HG02885 (cell line): Measurements from ENCODE around the gene NHS.

Experiments used
- ATAC-seq: cut with Tn5 transposase; IDR thresholded peaks from one replicate; pipeline ENCODE4 v1.9.1; 2021; ENCODE audit warnings: mild to moderate bottlenecking; ENCODE audit not compliant: unreplicated experiment, poor library complexity

The NHS gene

DNA sequence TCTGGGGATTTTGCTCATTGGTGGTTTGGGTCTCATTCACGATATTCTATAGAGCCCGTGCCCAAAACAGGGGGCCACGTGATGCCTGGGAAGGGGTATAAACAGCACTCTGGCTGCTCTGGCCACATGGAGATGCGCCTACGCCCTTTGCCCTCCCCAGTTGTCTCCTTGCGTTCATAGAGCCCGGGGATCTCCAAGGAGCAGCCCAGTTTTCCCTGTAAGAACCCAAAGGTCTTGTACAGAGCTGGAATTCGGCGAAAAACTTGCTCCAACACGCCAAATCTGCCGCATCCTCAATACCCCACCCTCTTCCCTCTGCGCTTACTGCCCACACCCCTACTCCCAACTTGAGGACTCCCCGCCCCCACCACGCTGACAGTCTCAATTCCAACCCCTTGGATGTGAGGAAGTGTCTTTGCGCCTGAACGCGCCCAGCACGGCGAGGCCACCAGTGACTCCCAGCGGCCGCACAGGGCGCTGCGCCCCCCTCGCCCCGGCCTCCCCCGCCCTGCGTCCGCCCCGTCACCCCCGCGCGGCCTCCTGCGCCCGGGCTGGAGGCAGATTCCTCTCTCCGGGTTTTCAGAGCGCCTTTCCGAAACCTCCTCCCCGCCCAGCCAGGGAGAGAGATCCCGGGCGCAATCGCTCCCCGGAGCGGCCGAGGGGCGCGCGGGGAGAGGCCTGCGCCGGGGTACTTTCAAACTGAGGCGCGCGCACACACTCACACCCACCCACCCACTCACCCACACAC is at the start of gene NHS:
Gene NHS, plus strand, starts transcription at position 582 of the 748 bp plus-strand sequence. CDS start 558 bp downstream, outside the sequence.
- no peak for ATAC-seq

DNA sequence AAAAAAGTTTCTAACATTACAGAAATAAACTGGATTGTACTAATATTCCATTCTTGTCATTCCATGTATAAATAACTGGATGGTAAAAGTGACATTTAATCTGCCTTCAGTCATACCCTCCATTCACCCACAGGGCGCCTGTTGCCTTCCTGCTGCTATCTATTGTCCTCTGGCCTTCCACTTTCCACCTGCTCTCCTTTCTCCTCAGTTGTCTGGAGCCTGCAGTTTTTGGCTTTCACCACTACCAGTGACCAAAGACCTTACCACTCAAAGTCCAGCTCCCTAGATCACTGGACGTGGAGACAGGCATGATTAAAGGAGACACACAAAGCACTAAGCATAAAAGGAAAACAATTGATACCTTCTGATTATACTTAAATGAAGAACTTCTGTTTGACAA is 46.2 kb upstream of the NHS start:
- no peak for ATAC-seq

GRCh38 chrX:17336377-17336776 is 38.6 kb upstream of the NHS start:
- no peak for ATAC-seq

DNA sequence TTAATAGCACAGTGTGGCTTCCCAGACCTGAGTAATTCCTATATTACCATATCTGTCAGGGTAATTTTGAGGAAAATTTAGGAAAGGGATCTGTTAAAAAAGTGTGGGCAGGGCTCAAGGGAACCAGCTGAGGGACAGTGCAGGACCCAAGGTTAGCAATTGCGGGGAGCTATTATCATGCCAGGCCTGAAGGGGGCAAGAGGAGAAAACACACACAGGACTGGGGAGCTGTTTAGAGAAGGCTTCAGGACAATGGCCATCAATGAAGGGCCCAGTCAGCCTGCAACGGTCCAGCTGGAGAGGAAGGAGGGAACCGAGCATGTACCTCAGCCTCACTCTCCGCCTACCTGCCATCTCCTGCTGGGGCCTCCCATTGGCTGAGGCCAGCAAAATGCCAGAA is 19.0 kb upstream of the NHS start:
- ATAC-seq = no peak

DNA sequence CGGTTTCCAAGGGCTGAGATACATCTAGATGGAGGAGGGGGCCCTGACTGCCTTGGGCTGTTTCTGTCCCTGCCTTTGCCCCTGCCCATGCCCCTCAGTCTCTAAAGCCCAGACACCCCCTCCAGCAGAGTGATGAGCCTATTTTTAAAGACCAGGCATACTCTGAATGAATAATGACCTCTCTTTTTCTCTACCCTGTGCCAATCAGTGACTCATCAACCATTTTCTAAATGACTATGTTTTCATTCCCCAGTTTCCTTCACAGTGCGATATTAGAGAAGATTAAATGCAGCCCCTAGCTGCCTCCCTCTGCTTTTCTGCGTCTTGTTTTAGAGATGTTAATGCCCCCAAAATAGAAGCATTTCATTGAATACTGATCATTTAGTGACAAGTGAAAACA is 15.5 kb upstream of the NHS start:
- ATAC-seq = no peak

- no peak for ATAC-seq
These were observed 13.4 kb upstream of the NHS start for GRCh38 chrX:17361620-17362019.

DNA sequence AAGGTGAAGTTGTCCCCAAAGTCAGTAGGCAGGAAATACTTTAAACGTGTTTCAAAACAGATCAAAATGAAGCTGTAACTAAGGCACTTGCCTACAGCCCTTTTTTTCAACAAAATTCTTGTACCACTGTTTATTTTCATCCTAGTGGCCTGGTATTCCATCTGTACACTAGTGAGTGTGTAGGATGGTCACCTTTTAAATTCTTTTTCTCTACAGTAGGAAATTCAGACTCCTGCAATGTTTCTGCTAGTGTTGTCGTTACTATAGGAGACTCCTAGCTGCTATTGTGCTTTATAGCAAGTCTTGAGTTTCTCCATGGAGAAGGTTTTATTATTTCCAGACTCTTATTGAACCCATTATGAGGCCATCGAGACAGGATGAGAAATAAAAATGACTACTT is 7.0 kb upstream of the NHS start:
- ATAC-seq = no peak

DNA sequence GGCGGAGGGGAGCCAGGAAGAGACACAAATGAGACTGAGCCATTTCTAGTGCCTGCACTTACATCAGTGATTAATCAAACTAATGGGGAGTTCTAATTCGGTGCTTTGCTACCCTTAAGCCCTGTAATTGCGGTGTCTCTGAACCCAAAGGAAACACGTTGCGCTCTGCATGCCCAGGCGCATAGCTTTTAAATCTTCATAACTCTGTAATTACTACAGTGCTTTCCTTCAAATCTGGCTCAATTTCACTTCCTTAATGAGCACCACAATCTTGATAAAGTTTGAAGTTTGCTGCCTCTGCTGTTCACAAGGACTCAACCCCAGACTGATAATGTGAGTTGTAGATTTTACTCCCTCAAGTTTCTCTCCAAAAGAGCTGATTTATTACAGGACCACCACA is 5.7 kb upstream of the NHS start:
- no peak for ATAC-seq

- ATAC-seq = no peak
These were observed 4.8 kb upstream of the NHS start for GRCh38 chrX:17370191-17370590.

DNA sequence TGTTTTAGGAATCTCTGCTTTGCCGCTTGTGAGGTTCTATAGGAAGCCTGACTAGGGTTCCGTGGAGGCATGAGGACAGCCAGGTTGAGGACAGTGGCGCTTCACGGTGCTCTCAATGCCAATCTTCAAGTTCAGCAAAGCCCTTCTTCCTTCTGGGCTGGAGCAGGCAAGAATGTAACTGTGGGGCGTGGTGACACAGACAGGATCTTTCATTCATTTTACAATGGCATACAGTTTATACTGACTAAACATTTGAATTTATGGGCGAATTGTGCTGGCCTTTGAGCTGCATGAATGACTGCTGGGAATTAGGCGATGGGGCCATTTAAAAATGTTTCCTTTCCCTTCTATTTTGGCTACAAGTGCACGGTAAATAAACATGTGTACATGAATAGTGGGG is 2.9 kb upstream of the NHS start:
- no peak for ATAC-seq

DNA sequence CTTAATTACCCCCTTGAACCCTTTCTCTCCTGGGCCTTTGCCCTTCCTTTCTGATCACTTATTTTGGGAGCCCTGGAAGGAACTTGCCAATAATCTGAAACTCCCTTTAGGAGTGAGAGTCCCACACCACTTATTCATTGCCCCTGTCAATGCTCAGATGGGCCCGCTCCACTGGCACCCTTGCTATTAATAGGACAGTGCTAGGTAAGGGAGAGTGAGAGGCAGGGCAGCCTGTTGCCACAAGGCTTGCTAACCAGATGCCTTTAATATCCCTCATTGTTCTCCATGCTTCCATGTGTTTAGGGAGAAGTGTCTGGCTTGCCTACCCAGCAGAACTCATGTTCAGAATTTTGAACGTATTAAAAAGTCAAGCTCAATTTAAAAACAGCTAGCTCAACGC is 1.7 kb upstream of the NHS start:
- no peak for ATAC-seq

GRCh38 chrX:17375367-17375636 is 302 bp downstream of the NHS start:
- ATAC-seq = no peak

DNA sequence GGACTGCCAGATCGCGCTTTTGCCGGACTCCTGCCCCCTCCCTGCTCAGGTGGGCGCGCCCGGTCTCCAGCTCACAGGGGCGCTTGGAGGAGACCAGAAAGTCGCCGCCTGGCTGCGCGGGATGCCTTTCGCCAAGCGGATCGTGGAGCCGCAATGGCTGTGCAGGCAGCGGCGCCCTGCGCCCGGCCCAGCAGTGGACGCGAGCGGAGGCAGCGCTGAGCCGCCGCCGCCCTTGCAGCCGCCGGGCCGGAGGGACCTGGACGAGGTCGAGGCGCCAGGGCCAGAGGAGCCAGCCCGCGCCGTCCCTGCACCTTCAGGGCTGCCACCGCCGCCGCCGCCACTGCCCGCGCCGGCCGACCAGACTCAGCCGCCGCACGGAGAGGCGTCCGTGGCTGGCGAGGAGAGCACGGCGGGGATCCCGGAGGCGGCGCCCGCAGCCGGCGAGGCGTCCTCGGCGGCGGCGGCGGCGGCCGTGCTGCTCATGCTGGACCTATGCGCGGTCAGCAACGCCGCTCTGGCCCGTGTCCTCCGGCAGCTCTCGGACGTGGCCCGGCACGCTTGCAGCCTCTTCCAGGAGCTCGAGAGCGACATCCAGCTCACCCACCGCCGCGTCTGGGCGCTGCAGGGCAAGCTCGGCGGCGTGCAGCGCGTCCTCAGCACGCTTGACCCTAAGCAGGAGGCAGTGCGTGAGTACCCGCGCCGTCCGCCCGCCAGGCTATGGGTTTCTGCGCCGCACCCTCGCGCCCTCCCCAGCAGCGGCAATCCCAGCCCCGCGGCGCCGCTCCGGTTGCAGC is 834 bp downstream of the NHS start:
- ATAC-seq = no peak

DNA sequence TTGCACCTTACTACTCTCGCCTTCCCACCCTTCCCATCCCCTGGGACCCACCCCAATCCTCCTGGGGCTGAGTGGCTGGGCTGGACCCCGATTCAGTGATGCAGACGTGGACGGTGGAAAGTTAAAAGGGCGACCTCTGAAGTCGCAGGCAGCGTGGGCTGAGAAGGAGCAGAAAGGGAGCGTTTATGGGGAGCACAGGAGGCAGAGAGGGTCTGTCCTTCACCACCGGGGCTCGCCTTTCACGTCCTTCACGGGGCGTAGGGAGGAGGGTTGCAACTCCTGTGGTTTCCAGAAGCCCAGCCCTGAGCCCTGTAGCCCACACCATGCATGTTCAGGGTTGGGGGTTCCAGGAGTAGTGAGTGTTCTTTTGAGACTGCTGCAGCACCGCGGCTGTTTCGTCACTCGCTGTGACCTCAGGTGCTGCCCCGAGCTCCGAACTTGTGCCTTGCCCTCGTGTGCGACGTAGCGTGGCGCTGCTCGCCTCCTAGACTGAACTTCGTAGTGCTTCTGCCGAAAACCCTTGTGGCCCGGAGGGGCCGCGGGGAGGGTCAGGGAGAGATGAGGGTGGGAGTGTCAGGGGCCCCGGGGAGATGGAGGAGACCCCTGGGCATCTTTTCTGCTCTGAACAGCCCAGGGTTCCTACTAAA is 1.6 kb downstream of the NHS start:
- ATAC-seq = no peak

- no peak for ATAC-seq
These were observed 2.2 kb downstream of the NHS start for GRCh38 chrX:17377091-17377717.

DNA sequence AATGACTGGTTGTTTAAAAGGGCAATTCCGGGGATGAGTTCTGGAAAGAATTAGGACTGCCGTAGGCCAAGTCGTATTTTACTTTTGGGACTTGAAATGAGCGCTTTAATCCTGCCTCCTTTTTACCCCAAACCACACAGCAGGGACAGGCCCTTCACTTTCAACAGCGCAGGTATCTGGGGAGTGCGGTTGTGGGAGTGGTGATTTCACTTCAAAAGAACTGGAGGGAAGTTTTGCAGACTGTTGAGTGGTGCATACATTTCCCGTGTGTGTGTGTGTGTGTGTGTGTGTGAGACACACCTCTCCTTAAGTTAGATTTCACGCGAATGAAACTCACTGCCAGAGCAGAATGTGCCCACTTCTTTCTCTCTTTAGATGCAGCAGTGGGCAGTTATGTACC is 2.8 kb downstream of the NHS start:
- no peak for ATAC-seq

GRCh38 chrX:17380221-17380620 is 5.2 kb downstream of the NHS start:
- ATAC-seq = no peak

GRCh38 chrX:17390419-17390850 is 15.4 kb downstream of the NHS start:
- ATAC-seq = no peak

DNA sequence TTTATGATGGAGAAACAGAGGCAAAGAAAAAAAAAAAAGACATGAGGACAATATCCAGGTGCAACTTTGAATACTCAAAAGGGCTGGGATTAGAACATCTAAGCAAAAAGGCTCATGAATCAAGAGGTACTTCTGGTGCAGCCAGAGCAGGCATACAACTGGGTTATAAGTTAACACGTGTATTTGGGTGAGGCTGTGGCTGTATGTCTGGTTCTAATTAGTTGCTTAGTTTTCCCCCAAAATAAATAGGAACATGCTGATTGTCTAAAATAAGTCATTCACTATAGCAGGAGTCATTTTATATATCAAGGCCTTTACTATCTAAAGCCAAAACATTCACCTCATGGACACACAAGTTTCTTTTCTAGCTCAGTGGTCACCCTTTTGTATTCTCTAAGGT is 20.2 kb downstream of the NHS start:
- ATAC-seq = no peak

GRCh38 chrX:17397074-17397473 is 22.1 kb downstream of the NHS start:
- no peak for ATAC-seq

GRCh38 chrX:17403189-17403691 is 28.2 kb downstream of the NHS start:
- ATAC-seq = no peak
